GM18909 (cell line): ENCODE data around the gene TMEM250.

Experiments
- ATAC-seq: cut with Tn5 transposase; IDR thresholded peaks from one replicate; pipeline ENCODE4 v1.9.1; 2021; ENCODE audit warnings: mild to moderate bottlenecking; ENCODE audit not compliant: unreplicated experiment, poor library complexity

TMEM250 gene

DNA sequence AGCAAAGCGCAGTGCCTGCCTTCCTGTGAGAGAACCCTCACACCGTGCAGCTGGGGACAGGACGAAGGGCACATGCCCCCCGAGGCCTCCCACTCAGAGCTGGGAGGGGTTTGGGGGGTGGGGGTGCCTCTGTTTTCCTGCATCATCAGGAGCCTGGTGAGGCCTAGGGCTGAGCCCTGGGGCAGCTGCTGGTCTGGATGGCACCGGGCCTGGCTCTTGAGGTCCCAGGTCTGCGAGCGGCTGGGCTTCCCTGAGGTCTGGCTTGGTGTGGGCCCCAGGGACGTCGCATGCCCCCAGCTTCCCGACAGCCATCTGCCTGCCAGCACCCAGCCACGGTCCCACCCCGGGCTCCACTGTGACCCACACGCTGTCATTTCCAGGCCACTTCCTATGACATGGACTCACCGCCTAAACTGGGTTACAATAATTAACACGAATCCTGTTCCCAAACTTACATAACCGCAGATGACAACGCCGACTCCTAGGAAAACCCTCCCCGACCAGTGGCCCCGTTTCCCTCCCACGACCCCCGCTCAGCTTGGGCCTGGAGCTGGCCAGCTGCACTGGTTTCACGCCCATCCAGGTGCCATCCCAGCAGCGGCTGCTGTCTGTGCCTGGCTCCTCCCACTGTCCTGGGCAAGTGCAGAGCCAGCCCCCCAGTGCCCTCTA, 32.3 kb downstream of the TMEM250 start:
- no peak for ATAC-seq

DNA sequence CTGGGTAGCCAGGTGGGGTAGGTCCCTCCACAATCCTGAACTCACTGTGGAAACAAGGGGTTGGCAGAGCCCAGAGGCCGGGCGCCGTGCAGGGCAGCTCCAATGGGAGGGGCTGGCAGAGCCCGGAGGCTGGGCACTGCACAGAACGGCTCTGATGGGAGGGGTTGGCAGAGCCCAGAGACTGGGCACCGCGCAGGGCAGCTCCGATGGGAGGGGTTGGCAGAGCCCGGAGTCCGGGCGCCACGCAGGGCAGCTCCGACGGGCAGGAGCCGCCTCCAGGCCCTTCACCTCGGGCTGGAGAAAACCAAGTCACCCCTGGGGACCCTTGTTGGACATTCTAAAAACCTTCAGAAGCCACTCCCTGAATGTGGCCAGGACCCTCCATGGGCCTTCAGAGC, 32.9 kb downstream of the TMEM250 start:
- ATAC-seq = no peak

- ATAC-seq = no peak
Observed at GRCh38 chr9:136084063-136084944, 34.4 kb downstream of the TMEM250 start.

DNA sequence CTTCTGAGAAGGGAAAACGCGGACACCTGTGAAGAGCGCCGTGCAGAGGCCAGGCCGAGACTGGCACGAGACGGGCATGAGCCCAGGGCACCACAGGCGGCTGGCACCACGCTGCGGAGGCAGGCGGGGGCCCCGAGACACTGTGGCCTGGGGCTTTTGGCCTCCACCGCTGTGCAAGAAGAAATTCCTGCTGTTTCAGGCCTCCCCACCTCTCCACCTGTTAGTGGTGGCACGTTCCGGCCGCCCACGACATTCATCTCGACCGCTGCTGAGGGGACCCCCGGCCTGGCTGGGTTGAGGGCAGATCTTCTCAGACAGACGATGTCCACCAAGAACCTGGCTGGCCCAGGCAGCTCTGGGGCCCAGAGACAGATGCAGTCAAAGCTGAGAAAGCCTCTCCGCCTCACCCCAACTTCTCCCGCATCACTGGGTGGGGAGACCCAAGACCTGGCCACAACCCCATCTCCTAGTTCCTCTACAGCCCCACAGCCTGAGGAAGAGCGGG, 35.1 kb downstream of the TMEM250 start:
- ATAC-seq = no peak

GRCh38 chr9:136082496-136083361, 35.9 kb downstream of the TMEM250 start:
- no peak for ATAC-seq

- no peak for ATAC-seq
Observed at GRCh38 chr9:136081826-136082495, 36.7 kb downstream of the TMEM250 start.

- ATAC-seq = no peak
Observed at GRCh38 chr9:136081113-136081825, 37.4 kb downstream of the TMEM250 start.

DNA sequence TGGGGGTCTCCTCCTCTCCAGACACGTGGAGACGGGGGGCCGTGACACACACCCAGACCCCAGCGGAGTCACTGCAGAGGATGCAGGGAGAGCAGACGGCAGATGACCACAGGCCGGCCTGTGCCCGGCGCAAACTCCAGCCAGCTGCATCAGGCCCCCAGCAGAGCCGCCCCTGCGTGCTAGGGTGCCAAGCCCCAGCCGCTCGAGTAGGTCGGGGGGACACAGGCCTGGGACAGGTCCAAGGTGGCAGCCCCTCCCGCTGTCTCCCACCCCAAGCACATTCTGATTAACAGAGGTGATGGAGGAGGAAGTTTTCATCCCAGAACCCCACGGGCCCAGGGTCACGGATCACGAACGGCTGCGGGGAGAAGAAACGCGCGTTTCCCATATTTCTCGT, 38.0 kb downstream of the TMEM250 start:
- no peak for ATAC-seq

DNA sequence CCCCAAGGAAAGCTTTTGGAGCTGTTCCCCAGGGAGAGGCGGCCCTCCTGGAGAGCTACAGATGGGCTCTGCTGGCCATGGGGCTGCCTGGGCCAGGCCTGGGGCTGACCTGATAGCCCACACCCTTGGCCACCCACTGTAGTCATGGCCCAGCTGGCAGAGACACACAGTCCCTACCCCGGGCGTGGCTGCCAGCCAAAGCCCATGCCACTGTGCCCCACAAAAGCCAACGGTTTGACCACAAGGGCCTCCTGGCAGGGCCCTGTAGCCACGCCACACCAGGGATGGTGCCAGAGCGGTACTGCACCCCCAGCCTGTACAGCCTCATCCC, 38.8 kb downstream of the TMEM250 start:
- no peak for ATAC-seq

DNA sequence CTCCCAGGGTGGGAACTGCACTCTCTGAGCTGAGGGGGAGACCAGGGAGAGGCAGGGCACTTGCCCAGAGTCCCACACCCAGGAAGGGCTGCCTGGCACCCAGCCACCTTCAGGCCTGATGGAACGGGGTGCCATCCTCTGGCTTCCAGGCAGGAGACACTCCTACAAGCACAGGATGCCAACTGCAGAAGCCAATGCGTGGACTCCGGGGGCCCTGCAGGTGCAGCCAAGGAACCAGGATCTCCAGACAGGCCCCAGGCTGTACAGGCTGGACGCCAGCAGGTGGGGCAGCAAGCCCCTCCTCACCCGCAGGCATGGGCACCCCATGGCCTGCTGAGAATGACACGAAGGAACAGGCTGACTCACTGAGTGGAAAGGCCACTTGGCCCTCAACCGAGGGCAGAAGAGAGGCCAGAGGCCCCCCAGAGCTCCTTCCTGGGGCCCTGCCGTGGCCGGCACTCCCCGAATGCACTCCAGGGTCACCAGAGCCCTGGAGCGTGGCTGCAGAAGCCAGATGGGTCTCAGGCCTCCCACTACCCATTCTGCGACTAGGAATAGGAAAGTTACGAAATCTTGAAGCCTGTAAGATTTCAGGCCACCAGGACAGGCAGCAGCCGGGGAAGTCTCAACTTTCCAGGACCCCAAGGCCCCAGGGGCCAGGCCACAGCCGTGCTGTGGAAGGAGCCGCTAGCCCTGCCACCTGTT, 39.3 kb downstream of the TMEM250 start:
- no peak for ATAC-seq

DNA sequence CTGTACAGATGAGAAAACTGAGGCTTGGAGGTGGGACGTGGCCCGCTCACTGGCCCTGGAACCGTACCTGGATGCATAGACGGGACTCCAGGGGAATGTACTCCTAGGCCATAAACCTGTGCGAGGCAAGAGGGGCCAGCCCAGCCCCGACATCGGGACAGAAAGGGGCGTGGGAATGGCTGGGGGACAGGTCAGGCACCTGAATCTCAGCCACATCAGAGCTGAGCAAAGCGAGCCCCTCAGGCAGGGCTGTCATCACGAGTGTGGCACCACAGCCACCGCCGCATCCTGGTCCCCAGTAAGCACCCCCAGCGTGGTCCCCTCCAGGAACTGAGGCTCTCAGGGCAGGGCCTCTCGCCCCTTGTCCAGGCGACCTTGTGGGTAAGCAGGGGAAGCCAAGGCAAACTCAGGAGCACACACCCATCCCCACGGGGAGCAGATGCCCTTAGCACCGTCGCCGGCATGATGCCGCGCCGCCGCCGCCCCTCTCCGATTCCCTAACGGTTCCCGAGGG, 40.1 kb downstream of the TMEM250 start:
- no peak for ATAC-seq

DNA sequence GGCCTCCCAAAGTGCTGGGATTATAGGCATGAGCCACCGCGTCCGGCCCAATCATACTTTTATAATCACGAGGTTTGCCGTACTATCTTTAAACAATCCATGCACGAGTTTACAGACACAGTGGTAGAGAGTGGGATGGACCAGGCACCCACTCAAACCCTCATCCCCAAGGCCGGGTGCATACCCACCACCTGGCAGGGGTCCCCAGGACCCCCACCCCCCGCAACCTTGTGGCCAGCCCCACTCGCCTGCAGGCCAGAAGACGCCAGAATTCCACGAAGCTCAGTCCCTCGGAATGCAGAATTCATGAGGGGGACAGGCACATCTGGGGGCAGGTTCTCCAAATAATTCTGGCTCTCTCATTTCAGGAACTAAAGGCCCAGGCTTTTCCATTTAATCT, 40.7 kb downstream of the TMEM250 start:
- ATAC-seq = no peak

DNA sequence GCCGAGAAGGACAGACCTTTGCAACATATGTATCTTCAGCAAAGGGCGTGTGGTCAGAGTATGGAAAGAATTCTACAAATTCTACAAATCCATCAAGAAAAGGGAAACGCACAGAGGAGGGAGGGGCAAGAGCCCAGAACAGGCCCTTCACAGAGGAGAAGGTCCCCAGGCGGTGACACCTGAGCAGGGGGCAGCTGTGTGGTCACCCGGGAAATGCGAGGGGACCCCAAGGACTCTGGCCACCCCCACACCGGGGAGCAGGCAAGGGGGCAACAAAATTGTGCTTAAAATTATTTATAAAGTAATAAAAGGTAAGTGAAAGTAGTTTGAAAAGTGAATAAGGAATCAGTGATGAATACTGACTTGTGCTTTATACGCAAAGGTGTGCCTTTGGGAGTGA, 41.2 kb downstream of the TMEM250 start:
- ATAC-seq = no peak

DNA sequence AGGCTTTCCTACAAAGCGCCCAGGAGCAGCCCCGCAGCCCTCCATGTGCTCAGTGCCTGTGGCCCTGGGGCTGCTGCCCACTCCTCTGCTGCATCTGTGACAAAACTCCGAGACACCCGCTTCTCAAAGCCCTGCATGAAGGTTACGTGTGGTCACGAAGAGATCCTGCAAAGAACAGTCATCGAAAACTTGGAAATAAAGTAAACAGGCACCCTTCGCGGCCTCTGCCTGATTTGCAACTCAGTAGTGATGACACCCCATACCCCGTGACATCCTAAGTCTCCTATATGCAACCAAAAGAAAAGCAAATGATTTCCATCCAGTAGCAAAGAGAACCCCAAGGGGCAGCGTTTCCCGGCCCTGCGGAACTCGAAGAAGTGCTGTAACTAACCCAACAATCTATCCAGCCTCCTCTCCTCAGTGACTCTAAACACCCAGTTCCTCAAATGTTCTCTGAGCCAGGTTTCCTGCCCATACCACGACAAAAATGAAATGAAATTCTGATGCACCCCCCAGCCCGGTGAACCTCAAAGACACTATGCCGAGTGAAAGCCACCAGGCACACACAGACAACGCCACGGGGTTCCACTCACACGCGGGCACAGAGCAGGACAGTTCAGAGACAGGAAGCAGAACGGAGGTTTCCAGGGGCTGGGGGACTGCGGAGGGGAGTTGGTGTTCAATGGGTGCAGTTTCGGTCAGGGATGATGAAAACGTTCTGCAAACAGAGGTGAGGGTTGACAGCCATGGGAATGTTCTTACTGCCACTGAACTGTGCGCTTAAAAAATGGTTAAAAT, 42.6 kb downstream of the TMEM250 start:
- no peak for ATAC-seq

DNA sequence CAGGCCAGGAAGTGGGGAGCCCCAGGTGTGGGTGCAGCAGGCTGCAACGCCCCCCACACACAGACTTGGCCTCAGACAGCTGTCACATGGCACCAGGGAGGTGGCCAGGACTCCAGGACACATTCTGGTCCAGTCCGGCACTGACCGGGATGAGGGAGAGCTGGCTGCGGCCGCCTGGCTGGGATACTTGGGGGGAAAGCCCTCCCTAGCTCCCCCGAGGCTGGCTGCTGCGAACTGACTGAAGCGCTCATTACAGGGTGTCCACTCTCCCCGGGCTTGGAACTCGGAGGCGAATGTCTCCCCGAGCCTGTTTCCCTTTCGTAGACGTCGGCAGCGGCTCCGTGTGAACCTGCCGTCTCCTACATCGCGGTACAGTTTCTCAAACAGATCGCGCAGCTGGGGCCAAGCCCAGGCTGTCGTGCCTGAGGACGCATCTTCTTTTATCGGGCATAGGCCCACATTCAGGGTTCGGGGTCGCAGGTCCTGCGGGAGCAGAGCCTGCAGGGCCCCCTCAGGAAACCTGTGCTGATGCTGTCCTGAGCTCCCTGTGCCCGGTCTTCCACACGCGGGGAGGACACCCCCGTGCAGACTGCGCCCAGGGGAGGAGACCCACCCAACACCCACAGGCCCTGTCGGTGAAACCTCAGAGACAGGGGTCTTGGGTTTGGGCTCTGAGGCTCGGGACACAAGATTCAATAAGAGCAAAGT, 43.4 kb downstream of the TMEM250 start:
- no peak for ATAC-seq

GRCh38 chr9:136074706-136075105, 44.0 kb downstream of the TMEM250 start:
- no peak for ATAC-seq
